ENCODE measurements around the gene UBASH3B.

The UBASH3B gene

DNA sequence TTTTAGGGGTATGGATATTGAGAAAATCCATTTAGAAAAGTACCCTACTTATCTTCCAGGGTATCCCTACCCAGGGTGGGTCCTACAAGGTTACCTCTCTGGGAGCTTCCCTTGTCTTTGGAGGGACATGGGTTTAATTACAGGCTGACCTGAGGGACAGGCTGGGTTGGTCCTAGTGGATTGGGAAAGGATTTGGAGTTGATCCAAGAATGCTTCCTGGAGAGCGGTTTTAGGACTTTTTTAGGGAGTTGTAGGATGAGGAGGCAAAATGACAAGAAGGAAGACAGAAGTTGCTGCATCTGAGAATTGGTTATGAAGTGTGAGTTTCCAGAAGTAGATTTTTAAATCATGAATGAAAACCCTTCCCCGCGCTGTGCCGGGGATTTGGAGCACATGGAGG is 121.0 kb downstream of the UBASH3B start:
- in situ Hi-C loops (cut with HindIII; ENCODE audit: low sequenced_read_pairs) = no loop called here

DNA sequence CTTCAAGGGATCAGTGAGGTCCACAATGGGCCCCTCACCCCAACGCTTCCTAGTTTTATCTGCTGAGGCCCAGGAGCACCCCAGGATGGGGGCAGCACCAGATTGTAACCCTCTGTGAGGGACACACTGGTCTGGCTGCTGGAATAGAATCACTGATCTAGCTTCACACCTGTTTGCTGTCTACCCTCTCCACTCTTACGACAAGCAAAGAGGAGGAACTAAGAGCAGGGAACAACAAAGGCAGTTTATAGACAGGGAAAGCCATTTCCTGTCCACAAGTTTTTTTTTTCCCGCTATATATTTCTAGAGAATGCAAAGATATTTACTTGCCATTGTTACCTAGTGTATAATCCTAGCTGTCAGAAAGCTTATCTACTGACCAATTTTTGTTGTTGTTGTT is 121.8 kb downstream of the UBASH3B start:
- in situ Hi-C loops (cut with HindIII; ENCODE audit: low sequenced_read_pairs) = no loop called here

DNA sequence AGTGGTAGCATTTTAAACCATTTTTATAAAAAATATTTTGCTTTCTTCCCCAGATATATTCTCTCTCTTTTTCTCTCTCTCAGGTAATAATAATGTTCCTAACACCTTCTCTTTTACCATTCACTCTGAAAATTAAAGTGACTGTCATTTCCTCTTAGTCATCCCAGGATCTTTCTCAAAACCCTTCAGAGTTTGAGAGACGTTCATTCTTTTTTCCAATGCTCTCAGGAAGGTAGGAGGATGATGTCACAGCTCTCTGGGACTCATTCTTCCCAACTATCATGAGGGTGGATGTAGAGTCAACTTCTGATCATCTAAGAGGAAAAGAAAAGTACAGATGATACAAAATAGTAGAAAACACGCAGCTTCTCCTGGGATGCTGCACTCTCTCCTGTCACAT is 122.6 kb downstream of the UBASH3B start:
- in situ Hi-C loops (cut with HindIII; ENCODE audit: low sequenced_read_pairs) = no loop called here

DNA sequence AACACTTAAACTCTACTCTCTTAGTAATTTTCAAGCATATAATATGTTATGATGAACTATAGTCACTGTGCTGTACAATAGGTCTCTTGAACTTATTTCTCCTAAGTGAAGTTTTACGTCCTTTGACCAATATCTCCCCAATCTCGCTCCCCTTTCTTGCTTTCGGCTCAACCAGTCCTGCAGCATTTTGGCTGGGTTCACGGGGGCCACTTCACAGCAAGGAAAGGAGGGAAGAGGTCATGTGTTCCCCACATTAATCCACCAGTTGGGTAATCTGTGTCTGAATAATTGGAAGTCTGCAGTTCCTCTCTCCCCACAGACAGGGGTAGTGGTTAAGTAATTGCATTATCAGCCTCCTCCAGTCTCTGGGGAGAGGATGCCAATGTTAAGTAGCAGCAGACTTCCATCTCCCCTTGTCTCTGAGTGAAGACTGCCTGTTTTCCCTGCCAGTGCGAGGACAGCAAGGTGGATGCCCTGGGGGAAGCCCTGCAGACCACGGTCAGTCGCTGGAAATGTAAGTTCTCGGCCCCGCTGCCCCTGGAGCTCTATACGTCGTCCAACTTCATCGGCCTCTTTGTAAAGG is 123.6 kb downstream of the UBASH3B start:
- in situ Hi-C loops (cut with HindIII; ENCODE audit: low sequenced_read_pairs) = no loop called here

DNA sequence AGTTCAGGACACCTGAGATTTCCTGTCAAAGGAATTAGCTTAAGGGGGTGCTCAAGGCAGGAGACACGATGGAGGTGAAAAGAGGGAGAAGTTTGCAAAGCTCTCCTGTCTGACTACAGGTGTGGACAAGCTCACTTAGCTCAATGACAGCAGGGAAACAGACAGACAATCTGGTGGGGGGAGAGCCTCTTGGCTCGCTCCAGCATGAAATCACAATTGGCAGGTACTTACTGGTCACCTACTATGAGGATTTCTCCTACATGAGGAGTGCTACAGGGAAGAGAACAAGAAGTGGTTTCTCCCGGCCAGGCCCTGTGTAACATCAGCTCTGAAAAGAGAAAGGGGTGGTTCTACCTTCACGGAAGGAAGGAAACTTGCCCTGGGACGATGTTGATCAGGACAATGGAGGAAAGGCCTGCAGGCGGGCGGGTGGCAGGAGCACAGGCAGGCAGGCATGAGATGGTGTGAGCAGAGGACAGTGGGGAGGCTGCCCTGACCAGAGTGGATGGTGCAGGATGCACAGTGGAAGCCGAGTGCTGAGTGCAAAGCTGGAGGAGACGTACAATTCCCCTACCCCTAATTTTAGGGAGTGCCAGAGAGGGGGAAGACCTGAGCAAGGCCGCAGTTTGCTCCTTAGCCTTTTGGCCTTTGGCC is 124.9 kb downstream of the UBASH3B start:
- in situ Hi-C loops (cut with HindIII; ENCODE audit: low sequenced_read_pairs) = no loop called here

DNA sequence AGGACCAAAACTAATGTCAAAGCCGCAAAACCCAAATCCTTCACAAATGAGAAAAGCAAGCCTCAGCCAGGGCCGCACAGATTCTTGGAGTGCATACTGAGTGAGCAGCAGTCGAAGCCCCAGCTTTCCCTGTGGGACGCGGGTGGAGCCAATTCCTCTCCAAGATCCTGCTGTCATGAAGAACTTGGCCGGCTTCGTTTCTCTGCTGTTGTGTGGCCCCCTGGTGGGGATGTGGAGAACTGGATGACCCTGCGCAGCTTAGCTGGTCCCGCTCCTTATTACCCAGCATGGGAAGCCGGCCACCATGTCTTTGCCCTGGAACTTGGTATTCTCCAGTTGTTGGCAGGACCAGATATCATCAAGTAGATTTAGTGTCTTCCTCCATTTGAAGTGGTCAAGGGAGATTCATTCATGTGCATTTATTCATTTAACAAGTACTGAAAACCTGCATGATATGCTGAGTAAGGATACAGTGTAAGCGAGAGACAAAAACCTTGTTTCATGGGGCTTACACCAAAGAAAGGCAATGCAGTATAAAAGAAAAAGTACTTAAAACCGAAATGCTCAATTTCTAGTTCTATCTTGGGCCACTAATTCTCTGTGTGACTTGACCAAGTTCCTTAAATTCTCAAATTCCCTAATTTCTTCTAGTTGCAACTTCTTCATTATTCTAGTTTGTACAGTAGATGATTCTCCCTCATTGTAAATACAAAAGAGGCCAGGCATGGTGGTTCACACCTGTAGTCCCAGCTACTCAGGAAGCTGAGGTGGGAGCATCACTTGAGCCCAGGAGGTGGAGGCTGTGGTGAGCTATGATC is 126.1 kb downstream of the UBASH3B start:
- in situ Hi-C loops (cut with HindIII; ENCODE audit: low sequenced_read_pairs) = no loop called here

DNA sequence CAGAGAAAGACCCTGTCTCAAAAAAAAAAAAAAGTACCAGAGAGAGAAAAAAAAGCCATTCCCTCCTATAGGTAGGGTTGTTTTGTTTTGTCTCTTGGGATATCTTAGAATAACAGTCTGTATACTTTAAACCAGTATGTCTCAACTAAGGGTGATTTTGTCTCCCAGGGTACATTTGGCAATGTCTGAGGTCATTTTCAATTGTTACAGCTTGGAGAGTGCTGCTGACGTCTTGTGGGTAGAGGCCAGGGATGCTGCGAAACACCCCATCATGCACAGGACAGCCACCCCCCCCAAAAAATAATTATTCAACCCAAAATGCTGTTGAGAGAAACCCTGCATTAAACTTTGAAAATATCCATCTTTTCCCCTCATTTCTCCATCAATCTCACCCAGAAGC is 126.7 kb downstream of the UBASH3B start:
- in situ Hi-C loops (cut with HindIII; ENCODE audit: low sequenced_read_pairs) = no loop called here

DNA sequence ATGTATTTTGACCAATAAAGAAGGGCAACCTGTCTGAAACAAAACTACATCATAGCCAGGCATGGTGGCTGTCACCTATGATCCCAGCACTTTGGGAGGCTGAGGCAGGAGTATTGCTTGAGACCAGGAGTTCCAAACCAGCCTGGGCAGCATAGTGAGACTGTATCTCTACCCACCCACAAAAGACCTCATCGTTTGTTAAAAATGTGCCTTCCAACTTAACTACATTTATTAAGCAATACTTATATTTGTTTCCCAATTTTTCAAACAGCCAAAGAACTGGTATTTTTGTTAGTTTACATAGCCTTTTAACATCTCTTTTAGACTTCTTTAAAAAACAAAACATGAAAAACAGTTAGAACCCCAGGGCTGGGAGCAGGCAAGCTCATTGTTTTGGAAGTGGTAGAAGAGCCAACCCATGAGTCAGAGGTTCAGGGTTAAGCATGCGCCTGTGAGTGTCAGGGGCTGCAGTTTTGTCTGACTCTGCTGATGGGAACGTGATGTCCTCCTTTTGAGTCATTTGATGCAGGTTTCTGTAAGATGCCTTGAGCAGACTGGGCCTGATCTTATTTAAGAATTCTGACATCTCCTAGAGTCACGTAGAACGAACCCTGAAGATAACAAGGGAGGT is 128.9 kb downstream of the UBASH3B start:
- in situ Hi-C loops (cut with HindIII; ENCODE audit: low sequenced_read_pairs) = no loop called here

DNA sequence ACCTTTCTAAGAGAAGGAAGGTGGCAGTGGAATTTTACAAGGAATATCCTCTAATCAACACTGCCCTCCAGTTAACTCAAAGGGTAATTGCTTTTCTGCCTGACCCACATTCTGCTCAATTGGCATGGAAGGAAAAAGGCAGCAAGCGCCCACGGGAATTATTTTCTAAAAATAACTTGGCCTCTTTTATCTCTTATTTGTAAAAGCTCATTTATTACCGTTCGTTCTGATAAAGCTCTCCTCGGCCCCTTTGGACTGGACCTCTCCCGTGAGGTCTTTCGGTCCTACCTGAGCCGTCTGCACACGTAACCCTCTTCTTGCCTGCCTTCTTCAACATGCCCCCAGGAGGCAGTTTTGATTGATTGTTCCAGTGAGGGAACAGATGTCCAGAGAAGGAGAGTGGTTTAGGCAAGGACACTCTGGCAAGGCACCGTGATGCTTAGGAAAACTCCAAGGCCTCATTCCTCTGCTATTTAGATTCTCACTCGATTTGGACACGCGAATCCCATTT is 129.6 kb downstream of the UBASH3B start:
- in situ Hi-C loops (cut with HindIII; ENCODE audit: low sequenced_read_pairs) = no loop called here

DNA sequence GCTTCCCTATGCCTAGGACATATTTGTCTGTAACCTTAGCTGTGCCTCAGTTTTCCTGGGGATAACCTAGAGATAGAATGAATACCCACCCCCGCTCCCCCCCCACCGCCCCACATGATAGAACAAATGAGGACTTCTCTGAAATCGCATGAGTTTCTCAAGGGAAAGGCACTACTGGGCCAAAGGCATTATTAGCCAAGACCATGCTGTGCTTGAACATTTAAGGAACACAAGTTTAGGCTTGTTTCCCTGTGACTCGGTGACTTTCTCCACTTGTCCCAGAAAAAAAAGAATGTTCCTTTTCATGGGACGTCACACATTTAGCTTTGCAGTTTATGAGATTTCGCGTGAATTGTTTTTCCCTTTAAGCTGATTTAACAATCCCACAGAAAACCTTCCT is 131.4 kb downstream of the UBASH3B start:
- in situ Hi-C loops (cut with HindIII; ENCODE audit: low sequenced_read_pairs) = no loop called here

DNA sequence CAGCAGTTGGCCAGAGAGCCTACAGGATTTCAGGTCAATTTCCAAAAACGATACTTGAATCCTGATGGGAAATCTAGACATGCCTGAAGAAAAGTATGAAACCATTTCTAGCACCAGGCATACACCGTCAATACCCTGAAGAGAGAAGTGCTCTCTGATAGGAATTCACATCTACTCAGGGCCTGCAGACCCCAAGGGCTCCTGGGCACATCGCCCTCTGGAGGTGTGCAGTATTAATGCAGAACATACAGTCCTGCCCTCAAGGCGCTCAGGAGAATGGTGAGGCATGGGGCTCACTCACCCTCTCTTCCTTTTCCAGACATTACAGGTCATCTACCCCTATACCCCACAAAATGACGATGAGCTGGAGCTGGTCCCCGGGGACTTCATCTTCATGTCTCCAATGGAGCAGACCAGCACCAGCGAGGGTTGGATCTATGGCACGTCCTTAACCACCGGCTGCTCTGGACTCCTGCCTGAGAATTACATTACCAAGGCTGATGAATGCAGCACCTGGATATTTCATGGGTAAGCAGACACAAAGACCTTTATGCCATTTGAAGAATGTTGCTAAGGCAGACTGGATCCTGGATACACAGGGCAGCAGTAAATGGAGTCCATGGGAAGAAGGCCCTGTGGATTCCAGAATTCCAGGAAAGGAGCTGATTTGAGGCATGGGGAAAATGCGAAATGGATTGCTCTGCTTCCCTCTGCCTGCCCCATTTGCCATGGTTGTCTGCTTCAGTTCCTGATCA is 133.4 kb downstream of the UBASH3B start:
- in situ Hi-C loops (cut with HindIII; ENCODE audit: low sequenced_read_pairs) = no loop called here

DNA sequence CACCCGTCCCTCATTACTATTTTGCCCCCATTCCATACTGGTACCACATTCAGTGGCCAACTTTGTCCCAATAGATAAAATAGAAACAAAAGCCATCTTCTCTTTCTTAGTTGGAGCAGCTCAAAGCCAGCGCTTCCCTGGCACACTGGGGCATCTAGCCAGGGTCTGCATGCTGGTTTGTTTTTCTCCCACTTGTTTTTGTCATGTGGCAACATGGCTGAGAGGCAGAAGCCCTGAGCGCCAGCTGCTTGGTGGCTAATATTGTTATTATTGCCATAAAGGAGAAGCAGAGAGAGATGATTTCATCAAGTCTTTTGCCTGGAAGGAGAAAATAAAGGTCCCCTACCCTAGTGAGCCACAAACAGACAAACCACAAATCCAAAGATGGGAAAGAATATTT is 134.4 kb downstream of the UBASH3B start:
- in situ Hi-C loops (cut with HindIII; ENCODE audit: low sequenced_read_pairs) = loop anchor here (10.0 kb wide), 1 partner anchor 65 kb away; no protein-coding TSS in a partner anchor

DNA sequence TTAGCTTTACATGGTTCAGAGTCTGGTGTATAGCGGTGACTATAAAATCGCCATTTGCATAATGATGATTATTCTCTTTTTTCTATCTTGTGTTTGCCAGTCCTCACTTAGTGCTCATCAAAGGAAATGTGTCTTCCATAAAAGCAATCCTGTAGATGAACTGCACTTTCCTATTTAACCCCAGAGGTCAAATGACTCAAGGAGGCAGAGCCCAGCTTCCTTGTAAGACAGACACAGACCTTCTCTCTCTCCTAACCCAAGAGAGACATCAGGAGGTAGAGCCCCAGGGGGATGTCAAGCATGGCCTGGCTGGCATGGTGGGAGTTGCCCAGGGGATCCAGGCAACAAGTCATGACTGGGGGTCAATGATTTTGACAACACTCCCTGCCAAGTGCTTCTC is 135.9 kb downstream of the UBASH3B start:
- in situ Hi-C loops (cut with HindIII; ENCODE audit: low sequenced_read_pairs) = loop anchor here (10.0 kb wide), 1 partner anchor 63 kb away; no protein-coding TSS in a partner anchor

DNA sequence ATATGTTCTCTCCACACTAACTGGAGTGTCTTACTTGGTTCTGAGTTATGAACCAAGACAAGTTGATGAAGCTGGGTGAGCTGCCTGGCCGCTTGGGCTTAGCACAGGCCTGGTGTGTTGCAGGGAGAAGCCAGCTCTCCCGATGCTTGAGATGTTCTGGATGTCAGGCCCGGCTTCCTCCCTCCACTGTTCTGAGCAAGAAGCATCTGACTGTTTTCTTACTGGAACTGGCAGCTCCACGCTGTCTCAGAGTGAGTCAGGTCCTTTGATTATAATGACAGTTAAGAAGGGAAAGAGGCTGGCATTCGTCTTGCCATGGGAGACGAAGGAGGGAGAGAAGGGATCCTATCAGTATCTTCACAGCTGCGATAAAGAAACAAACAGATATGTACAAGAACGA is 136.3 kb downstream of the UBASH3B start:
- in situ Hi-C loops (cut with HindIII; ENCODE audit: low sequenced_read_pairs) = loop anchor here (10.0 kb wide), 1 partner anchor 63 kb away; no protein-coding TSS in a partner anchor

DNA sequence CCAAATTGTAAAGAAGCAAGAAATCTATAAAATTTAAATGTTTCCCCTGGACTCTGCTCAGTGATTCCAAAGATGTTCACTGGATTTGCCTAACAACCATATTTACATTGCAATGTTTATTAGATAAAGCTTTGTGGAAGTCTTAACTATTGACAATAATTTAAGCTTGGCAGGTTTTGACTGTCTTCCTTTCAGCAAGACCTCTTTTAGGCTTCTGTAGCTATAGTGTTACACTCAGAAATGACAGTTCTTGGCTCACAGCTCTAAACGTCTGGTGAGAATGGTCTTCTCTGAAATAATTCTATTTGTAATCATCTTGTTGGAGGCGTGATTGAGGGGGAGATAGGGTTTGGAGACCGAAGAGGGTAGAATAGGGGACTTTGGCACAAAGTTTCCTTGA is 138.0 kb downstream of the UBASH3B start:
- in situ Hi-C loops (cut with HindIII; ENCODE audit: low sequenced_read_pairs) = loop anchor here (10.0 kb wide), 1 partner anchor 61 kb away; no protein-coding TSS in a partner anchor

DNA sequence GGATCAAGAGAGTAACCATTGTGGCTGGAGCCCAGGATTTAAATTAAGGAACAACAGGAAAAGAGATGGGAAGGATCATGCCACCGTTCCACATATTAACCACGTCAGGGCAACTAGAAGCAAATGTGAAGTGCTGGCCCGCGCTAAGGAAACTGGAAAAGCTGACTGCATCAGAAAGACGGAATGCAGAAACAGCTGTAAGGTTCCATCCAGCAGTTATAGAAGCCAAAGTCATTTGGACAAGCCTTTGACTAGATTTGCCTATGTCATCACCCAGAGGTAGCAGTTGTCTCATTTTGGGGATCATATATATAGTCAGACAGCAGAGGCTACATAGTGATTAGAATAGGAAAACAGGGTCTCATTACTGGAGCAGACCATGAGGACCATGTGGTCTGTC is 139.8 kb downstream of the UBASH3B start:
- in situ Hi-C loops (cut with HindIII; ENCODE audit: low sequenced_read_pairs) = loop anchor here (10.0 kb wide), 1 partner anchor 59 kb away; no protein-coding TSS in a partner anchor

DNA sequence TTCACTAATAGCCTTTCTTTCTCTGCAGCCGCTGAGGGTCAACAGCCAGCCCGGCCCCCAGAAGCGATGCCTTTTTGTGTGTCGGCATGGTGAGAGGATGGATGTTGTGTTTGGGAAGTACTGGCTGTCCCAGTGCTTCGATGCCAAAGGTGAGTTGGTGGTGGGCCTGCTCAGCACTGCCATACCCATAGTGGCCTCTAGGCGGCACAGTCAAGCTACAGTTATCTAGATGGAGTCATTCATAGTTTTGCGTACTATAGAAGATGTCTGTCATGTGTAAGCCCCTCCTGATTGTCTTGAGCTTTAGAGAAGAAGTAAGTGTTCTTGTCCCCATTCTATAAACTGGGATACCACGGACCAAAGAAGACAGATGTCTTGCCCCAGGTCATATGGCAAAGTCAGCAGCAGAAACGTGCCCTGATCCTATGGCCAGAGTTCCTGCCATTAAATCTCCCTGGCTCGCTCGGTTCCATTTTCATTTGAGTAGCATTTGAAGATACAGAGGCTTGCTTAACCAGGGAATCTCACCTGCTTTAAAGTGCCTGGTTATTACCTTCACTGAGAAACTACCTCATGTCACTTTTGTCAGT is 140.7 kb downstream of the UBASH3B start:
- in situ Hi-C loops (cut with HindIII; ENCODE audit: low sequenced_read_pairs) = loop anchor here (10.0 kb wide), 1 partner anchor 59 kb away; no protein-coding TSS in a partner anchor

DNA sequence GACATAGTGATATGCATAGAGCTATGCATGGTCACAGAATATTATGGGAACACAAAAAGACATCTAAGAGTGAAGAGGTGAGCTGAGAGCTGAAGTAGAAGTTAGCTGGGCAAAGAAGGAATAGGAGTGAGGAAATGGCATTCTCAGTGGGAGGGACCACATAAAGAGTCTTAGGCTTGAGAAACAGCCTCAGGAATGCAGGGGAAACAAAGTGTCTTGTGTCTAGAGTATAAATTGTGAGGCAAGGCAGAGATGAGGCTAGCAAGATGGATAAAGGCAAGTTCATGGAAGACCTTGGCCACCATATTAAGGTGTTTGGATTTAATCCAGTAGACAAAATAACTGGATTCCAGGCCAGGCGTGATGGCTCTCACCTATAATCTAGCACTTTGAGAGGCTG is 142.1 kb downstream of the UBASH3B start:
- in situ Hi-C loops (cut with HindIII; ENCODE audit: low sequenced_read_pairs) = loop anchor here (10.0 kb wide), 1 partner anchor 57 kb away; no protein-coding TSS in a partner anchor

DNA sequence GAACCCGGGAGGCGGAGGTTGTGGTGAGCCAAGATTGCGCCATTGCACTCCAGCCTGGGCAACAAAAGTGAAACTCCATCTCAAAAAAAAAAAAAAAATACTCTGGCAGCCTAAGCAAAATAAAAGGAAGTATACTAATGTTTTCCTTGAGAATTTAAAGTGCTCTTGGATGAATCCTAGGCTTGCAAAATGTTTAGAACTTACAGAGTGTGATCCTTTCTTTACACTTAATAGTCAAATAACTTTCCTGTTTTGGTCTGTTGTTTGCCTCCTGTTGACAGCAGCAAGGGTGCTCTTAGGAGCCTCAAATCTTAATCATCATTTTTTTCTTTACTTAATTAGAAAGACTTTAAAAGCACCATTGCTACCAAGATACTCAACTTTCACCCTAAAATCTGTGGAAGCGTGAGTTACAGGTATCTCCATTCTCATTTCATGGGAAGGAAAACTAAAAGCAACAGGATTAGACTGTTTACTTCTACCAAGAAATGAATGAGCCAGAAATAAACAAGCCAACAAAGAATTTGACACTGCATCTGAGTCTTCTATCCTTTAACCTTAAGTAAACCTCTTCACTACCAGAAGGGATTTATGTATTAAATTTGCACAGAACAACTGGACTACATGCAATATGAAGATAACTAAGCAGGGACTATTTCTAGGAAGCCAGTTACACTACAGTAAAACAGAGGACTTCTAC is 144.0 kb downstream of the UBASH3B start:
- in situ Hi-C loops (cut with HindIII; ENCODE audit: low sequenced_read_pairs) = loop anchor here (10.0 kb wide), 1 partner anchor 55 kb away; no protein-coding TSS in a partner anchor

Data from DLD1 (cell line).